DMS153 treated with DMSO at 0.1 percent for 48 hours (cell line): ENCODE measurements around the gene LCE3B.
"Not testable (repeated sequence)": the region's sequence is repeated elsewhere in the genome, so short reads cannot be mapped to it uniquely, and the experiment has no call there.

Experiments
- DNase-seq: peaks from one replicate; lab custom pipeline; 2025; ENCODE audit not compliant: unreplicated experiment; lab: John Stamatoyannopoulos, UW

LCE3B gene

DNA sequence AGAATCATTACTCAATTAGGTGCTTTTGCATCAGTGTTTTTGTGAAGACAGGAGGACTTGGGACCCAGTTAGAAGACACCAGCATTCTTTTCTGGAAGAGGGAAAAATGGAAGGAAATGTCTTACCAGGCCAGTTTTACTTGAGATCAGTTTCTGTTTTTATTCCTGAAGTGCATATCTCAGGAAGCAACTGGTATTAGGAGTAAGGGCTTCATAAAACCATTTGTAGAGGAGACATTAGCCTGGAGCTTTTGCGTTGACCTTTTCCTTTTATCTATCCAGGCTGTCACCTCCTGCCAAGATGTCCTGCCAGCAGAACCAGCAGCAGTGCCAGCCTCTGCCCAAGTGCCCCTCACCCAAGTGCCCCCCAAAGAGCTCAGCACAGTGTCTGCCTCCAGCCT lies at the start of gene LCE3B:
LCE3B (plus strand) TSS at position 301 of the 400 bp plus-strand sequence; CDS start at position 301, 0 bp downstream.
- DNase-seq: no peak

DNA sequence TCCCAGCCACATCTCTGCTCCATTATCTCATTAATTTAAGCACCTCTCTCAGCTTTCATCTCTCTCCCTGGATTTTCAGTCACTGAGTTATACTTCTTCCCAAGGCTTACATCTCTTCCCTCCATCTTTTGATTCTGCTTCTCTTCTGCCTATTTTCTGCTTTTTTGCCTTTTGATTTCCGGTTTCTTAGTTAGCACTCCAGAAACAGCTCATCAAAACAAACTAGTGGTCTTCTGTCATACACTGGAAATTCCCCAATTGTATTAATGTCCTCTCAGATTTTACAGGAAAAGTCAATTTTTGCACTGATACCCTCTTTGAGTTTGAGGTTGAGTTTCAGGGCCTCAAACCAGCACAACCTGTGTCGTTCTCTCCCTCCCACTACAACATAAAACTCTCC lies 48.5 kb upstream of the LCE3B start:
- DNase-seq: no peak

DNA sequence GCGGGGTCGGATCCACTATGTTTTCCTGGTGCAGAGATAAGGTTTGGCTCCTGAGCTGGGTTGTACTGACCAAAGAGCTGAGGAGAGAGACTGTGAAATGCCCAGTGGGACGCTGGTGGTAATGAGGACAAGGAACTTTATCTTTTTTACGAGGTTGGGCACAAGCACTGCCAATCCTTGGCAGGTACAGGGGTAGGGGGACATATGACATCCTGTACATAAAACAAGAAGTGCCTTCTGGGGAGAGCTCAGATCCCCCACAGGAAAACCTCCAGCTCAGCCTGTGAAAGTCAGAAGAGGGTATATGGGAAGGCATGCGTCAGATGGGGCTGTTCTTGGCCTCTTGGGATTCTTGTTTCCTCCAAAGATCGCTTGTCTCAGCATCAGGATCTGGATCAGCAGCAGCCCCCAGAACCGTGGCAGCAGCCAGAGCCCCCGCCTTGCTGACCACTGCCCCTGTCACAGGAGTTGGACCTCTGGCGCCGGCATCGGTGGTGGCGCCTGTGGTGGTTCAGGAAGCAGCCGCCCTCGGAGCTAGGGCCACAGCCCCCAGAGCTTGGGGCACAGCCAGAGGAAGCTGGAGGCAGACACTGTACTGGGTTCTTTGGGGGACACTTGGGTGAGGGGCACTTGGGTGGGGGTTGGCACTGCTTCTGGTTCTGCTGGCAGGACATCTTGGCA lies 47.9 kb upstream of the LCE3B start:
- no peak for DNase-seq

- DNase-seq: no peak
Observed at GRCh38 chr1:152566681-152567080, 46.9 kb upstream of the LCE3B start, which contains the start of gene LCE3E. Gene LCE3E, minus strand, starts transcription at chr1:152566780. Its CDS starts 572 bp downstream, at chr1:152566208.

DNA sequence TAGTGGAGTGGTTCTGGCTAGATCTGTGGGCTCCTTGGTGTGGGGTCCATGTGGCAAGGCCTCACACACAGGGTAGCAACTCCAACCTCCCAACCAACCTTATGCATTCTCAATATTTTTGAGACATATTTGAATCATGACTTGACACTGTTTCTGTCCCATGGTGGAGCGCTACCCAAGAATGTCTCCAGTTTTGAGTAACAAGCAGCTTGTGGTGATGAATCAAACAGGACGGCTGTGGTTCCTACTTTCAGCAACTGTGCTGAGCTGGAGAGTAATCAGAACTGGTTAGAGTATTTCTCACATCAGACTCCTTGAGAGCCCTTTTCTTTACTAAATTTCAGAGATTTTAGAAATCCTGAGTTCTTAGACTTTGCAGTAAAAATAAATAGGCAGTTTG lies 36.4 kb upstream of the LCE3B start:
- DNase-seq: no peak

DNA sequence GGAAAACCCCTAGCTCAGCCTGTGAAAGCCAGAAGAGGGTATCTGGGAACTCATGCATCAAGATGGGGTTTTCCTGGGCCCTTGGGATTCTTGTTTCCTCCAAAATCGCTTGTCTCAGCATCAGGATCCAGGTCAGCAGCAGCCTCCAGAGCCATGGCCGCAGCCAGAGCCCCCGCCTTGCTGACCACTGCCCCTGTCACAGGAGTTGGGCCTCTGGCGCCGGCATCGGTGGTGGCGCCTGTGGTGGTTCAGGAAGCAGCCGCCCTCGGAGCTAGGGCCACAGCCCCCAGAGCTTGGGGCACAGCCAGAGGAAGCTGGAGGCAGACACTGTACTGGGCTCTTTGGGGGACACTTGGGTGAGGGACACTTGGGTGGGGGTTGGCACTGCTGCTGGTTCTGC lies 34.1 kb upstream of the LCE3B start:
- not testable (repeated sequence) for DNase-seq

DNA sequence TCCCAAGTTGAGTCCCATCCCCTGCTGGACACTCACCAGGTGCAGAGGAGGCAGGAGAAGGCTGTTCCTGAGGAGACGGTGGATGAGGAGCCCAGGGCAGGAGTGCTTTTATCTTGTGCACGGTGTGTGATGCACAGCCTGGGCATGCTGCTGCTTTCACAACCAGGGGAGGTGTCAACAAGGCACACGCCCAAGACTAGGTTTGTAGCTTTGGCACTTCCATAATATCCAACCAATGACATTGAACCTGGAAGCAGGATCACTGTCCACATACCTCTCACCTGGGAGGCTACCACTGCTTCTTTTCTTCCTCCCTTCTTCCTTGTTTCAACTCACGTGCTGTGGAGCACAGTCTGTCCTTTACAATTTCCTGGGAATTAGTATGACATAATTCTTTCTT lies 33.2 kb upstream of the LCE3B start, which contains the start of gene LCE3D:
LCE3D (minus strand) TSS at position 84 of the 400 bp plus-strand sequence. CDS start 580 bp downstream, outside the sequence.
- no peak for DNase-seq

DNA sequence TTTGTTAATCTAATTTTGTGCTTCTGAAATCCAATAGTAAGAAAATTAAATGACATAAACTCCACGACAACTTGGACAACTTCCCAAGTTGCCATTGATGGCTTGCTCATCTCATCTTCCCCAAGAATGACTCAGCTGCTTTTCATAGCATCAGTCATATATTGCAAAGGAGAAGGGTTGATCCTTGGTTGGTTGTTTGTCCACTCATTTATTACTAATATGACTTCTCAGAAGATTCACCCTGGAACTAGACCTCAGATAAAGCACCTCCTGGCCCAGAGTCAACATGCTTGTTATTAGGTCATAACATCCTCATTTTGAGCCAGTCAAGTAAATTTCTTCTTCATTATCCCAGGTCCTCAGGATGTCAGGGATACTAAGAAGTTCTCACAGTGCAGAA lies 31.0 kb upstream of the LCE3B start:
- DNase-seq: no peak

GRCh38 chr1:152585586-152585985 lies 28.0 kb upstream of the LCE3B start:
- DNase-seq: no peak

- no peak for DNase-seq
Observed at GRCh38 chr1:152596986-152597385, 16.6 kb upstream of the LCE3B start.

GRCh38 chr1:152599934-152600333 lies 13.7 kb upstream of the LCE3B start, which contains the start of gene LCE3C:
Gene LCE3C, plus strand, starts transcription at chr1:152600234. Its CDS starts 498 bp downstream, at chr1:152600732.
- no peak for DNase-seq

GRCh38 chr1:152621993-152622392 lies 8.4 kb downstream of the LCE3B start:
- no peak for DNase-seq

- DNase-seq: no peak
Observed at GRCh38 chr1:152622803-152623202, 9.2 kb downstream of the LCE3B start, which contains the start of gene LCE3A. Gene LCE3A, minus strand, starts transcription at chr1:152623103. Its CDS starts 0 bp downstream, at chr1:152623103.

DNA sequence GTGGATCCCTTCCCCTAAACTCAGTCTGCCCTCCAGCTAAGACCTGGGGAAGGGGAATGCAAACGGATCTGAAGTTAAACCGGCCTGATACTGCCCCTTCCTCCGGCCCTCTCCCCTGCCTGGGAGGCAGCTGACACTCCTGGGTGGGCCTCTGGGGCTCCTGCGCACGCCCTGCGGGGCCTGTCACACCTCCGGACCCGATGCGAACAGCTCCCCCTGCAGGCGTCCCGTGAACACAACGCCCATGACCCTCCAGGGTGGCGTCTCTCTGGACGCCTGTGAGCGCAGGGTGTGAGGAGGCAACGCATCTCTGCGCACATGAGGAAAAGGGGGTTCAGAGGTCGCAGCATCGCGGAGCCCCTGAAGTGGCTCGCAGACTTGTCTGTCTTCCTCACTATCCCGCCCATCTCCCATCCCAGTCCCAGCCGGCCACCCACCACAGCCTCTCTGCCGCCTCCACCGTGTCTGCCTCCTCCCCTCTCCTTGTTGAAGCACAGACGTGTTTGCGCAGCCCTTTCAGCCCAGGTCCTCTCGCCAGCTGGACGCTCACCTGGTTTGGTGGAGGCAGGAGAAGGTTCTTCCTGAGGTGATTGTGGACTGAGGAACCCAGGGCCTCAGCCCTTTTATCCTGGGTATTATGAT lies 9.7 kb downstream of the LCE3B start:
- no peak for DNase-seq

- no peak for DNase-seq
Observed at GRCh38 chr1:152626744-152627143, 13.1 kb downstream of the LCE3B start.

GRCh38 chr1:152630596-152630995 lies 17.0 kb downstream of the LCE3B start:
- no peak for DNase-seq

DNA sequence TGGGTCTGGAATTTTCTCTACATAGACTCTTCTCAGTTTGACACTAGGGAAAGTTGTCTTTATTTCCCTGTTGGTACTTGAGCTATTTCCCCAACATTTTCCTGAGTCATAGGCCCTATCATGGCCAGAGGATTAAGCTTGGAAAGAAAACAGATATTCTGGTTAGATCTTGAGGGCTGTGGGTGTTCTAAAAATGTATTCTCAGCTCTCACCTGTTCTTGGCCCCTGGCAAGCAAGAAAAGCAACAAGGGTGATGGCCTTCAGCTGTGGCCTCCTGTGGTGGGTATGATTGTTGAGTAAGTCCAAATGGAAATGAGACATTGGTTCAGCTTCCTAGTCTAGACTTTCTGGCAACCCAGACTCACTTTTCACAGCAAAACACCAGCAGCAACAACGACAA lies 26.7 kb downstream of the LCE3B start:
- DNase-seq: no peak

GRCh38 chr1:152643945-152644344 lies 30.3 kb downstream of the LCE3B start:
- DNase-seq: no peak

- no peak for DNase-seq
Observed at GRCh38 chr1:152645146-152645545, 31.5 kb downstream of the LCE3B start.

GRCh38 chr1:152646656-152647055 lies 33.0 kb downstream of the LCE3B start:
- no peak for DNase-seq

GRCh38 chr1:152654110-152654509 lies 40.5 kb downstream of the LCE3B start:
- DNase-seq: peak; percentile 53

GRCh38 chr1:152656459-152656858 lies 42.8 kb downstream of the LCE3B start:
- no peak for DNase-seq
